Stomach (tissue), 9 donors: ENCODE data around the gene PALM. TPM values are rescaled to one million over a fixed set of nuclear protein-coding genes. Genes with fewer than 3 reads are reported as not detected.

Source experiments
- DNase-seq, 2 donors: peaks; one replicate each; pipeline versions ENCODE4 v3.0.0 to v3.0.0-alpha.2; 2013 to 2019
- H3K27ac ChIP-seq, 5 donors: fragments of 200-600 bp in 4 of 5; sonication (generic) in 4 of 5; one replicate each; pipeline ENCODE4 v1.5.1; 2013 to 2019; ENCODE audit warnings: mild to moderate bottlenecking in 1 of 5, moderate library complexity in 1 of 5
- H3K27me3 ChIP-seq, 3 donors: fragments of 200-600 bp; sonication (generic); one replicate each; pipeline ENCODE4 v1.5.1; 2017 to 2019; ENCODE audit warnings: mixed run types in 1 of 3
- H3K36me3 ChIP-seq, 4 donors: fragments of 200-600 bp; sonication (generic); 1 replicate in 3 of 4; 2 replicates in 1 of 4; pipeline ENCODE4 v1.5.1; 2016 to 2019
- H3K4me1 ChIP-seq, 4 donors: fragments of 200-600 bp; sonication (generic); one replicate each; pipeline ENCODE4 v1.5.1; 2016 to 2019
- H3K4me3 ChIP-seq, 4 donors: fragments of 200-600 bp; sonication (generic) in 3 of 4; one replicate each; pipeline ENCODE4 v1.5.1; 2016 to 2019; ENCODE audit warnings: mild to moderate bottlenecking in 1 of 4
- H3K9me3 ChIP-seq, 4 donors: fragments of 200-600 bp; sonication (generic); one replicate each; pipeline ENCODE4 v1.5.1; 2016 to 2019
- CTCF ChIP-seq, 7 experiments: fragments of 450-650 bp in 4 of 7; fragments of 200-600 bp in 3 of 7; sonication (generic) in 3 of 7; IDR thresholded peaks; one replicate each; pipeline ENCODE4 v1.5.1; 2016 to 2019; ENCODE audit warnings: antibody characterized with exemption in 7 of 7, control low read depth in 2 of 7, mild to moderate bottlenecking in 1 of 7
- EP300 ChIP-seq: sonication (generic); formaldehyde crosslinking; IDR thresholded peaks from one replicate; pipeline ENCODE4 v1.6.1; 2017; ENCODE audit warnings: antibody characterized with exemption
- POLR2A ChIP-seq, 4 donors: fragments of 450-650 bp; IDR thresholded peaks; one replicate each; pipeline ENCODE4 v1.6.1; 2016; ENCODE audit warnings: antibody characterized with exemption in 4 of 4, control low read depth in 2 of 4, mild to moderate bottlenecking in 1 of 4, moderate library complexity in 1 of 4
- POLR2AphosphoS5 ChIP-seq, 3 donors: sonication (generic); formaldehyde crosslinking; IDR thresholded peaks; one replicate each; pipeline ENCODE4 v1.6.1; 2016; ENCODE audit warnings: antibody characterized with exemption in 3 of 3
- WGBS, 5 donors: extraction: QIAGEN DNeasy Blood & Tissue Kit in 3 of 5; methylation state at CpG; one replicate each; pipeline versions ENCODE4 v1.1.5 to v1.1.7; 2013 to 2018; 5-methylcytosine and 5-hydroxymethylcytosine counted together
- intact Hi-C: fragments of 100-400 bp; cut with DNase I; formaldehyde crosslinking; loops from one replicate; pipeline ENCODE4 v1.15.1; 2023; ENCODE audit warnings: low total_unique reads
- polyA plus RNA-seq, 3 donors: library from polyadenylated mRNA; stranded (reverse); fragments of 200-250 nt; gene quantifications; one replicate each; pipeline ENCODE4 v1.2.3, GENCODE V29; 2013
- total RNA-seq, 5 donors: library from RNA; depleted of rRNA; stranded (reverse); fragments of >200 nt; gene quantifications; one replicate each; pipeline versions ENCODE4 v1.1.0 to v1.2.3, GENCODE V29; 2014 to 2016
- donor health status: healthy with polysubstance abuse.
- donor health status: Bipolar disorder and iron deficiency.
- donor health status: healthy.

PALM gene
- total and polyA plus RNA-seq, 8 donors: 9.8 to 88.9 (median 13.7) TPM

DNA sequence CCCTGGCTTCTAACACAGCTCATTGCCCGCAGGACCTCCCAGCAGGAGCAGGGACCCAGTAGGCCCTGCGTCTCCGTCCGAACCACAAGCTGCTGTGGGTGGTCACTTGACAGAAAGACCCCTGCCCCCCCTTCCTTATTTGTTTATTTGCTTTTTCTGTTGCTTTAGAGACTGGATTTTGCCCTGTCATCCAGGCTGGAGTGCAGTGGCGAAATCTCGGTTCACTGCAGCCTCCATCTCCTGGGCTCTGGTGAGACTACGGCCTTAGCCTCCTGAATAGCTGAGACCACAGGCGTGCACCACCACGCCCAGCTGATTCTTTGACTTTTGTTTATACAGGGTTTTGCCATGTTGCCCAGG, 80.9 kb downstream of the PALM start:
- DNase-seq: no peak
- H3K4me3 ChIP-seq: no peak overlapping the region
- H3K4me1 ChIP-seq: peaks cover 0 to 20% (median 8%) of the 10 kb centered on the region in 4 donors
- intact Hi-C loops: no loop called here
- H3K9me3 ChIP-seq: no peaks in the 10 kb centered on the region
- H3K36me3 ChIP-seq: no peaks in the 10 kb centered on the region
- TF ChIP-seq CTCF (IDR thresholded peaks at IDR 0.05): no peak
- no peak for TF ChIP-seq POLR2AphosphoS5 (IDR thresholded peaks at IDR 0.05)
- no peak for TF ChIP-seq POLR2A (IDR thresholded peaks at IDR 0.05)
- no peaks in the 10 kb centered on the region for H3K27me3 ChIP-seq
- H3K27ac ChIP-seq: peak overlapping the region; percentile 22 to 71 (median 62)
- WGBS, 5 donors: 67 to 83% (median 76%) methylated on average over 9 of the region's 9 CpGs

GRCh38 chr19:791007-791566, 82.4 kb downstream of the PALM start:
- Histone ChIP-seq H3K36me3 (no peaks in the 10 kb centered on the region), H3K27me3 (no peaks in the 10 kb centered on the region), H3K4me1 (peaks cover 8 to 27% (median 17%) of the 10 kb centered on the region in 4 donors), H3K4me3 (no peak overlapping the region), H3K27ac (peak overlapping the region in 4 of 5 donors; percentile 7 to 49 (median 46)), H3K9me3 (no peaks in the 10 kb centered on the region)
- WGBS, 5 donors: 83 to 89% (median 85%) methylated on average over 26 of the region's 26 CpGs
- intact Hi-C loops: no loop called here
- no peak for DNase-seq
- TF ChIP-seq EP300 (no peak), POLR2A (IDR thresholded peaks at IDR 0.05) (no peak), POLR2AphosphoS5 (IDR thresholded peaks at IDR 0.05) (no peak), CTCF (IDR thresholded peaks at IDR 0.05) (no peak)

DNA sequence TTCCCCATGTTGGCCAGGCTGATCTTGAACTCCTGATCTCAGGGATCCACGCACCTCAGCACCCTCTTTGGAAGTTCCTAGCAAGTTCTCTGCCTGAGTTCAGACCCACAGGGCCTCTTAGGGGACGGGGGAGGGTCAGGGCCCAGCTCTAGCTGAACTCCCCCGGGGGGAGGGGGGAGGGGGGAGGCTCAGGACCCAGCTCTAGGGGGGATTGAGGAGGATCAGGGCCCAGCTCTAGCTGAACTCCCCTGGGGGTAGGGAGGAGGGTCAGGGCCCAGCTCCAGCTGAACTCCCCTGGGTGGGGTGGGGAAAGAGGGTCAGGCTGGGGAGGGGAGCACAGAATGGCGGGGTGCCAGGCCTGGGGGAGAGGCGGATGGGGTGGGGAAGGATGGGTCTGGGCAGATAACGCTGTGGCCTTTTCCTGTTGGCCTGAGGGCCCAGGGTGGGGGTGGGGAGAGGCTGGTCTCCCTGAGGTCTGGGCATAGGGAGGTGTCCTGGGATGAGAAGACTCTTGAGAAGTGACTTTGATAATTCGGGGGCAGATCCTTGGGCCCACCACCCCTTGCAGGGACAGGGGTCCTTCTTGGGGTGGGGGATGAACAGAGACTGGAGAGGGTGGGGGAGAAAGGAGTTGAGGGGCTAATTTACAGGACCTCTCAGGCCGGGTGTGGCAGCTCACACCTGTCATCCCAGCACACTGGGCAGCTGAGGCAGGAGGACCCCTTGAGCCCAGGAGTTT, 83.0 kb downstream of the PALM start:
- no peak for TF ChIP-seq POLR2AphosphoS5 (IDR thresholded peaks at IDR 0.05)
- TF ChIP-seq POLR2A (IDR thresholded peaks at IDR 0.05): no peak
- TF ChIP-seq EP300: no peak
- TF ChIP-seq CTCF (IDR thresholded peaks at IDR 0.05): no peak
- H3K9me3 ChIP-seq: no peaks in the 10 kb centered on the region
- no peak overlapping the region for H3K4me3 ChIP-seq
- DNase-seq: peak in 1 of 2 donors; percentile 44
- no peaks in the 10 kb centered on the region for H3K27me3 ChIP-seq
- intact Hi-C loops: no loop called here
- H3K36me3 ChIP-seq: no peaks in the 10 kb centered on the region
- peaks cover 12 to 32% (median 22%) of the 10 kb centered on the region in 4 donors for H3K4me1 ChIP-seq
- 53 to 73% (median 62%) methylated on average over 8 of the region's 8 CpGs for WGBS, 5 donors
- peak overlapping the region in 4 of 5 donors; percentile 7 to 49 (median 46) for H3K27ac ChIP-seq

DNA sequence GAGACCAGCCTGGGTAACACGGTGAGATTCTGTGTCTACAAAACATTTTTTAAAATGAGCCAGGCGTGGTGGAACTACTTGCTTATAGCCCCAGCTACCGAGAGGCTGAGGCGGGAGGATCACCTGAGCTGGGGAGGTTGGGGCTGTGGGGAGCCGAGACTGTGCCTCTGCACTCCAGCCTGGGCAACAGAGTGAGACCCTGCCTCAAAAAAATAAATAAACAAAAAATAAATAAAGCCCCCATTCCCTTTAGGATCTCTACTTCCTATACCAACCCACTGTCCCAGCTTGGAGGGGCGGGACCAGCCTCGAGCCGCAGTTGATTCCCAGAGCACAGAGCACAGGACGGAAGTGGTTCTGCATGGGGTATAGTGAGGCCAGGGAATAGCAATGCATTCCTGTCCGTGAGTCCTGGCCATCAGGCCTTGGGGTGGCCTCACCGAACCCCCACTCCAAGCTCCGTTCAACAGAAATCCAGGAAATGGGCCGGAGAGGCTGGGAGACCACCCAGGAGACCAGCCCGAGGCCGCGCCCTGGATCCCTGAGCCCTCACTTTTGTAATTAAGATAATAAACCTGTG, 83.7 kb downstream of the PALM start:
- WGBS, 5 donors: 64 to 81% (median 75%) methylated on average over 15 to 16 of the region's 16 CpGs
- Histone ChIP-seq H3K9me3 (no peaks in the 10 kb centered on the region), H3K4me3 (no peak overlapping the region), H3K36me3 (no peaks in the 10 kb centered on the region), H3K27ac (peak overlapping the region in 4 of 5 donors; percentile 4 to 49 (median 46)), H3K27me3 (no peaks in the 10 kb centered on the region), H3K4me1 (peaks cover 12 to 32% (median 22%) of the 10 kb centered on the region in 4 donors)
- no peak for DNase-seq
- intact Hi-C loops: no loop called here
- TF ChIP-seq POLR2A (IDR thresholded peaks at IDR 0.05) (no peak), POLR2AphosphoS5 (IDR thresholded peaks at IDR 0.05) (no peak)
